GM18526 (cell line): ENCODE results near the gene TNFSF8.

ENCODE experiments used
- POLR2A ChIP-seq: IDR thresholded peaks from 3 replicates; pipeline ENCODE4 v1.6.1; 2011; ENCODE audit not compliant: insufficient read length; ENCODE audit errors: extremely low read depth

The TNFSF8 gene

GRCh38 chr9:114930056-114930812 lies at the start of gene TNFSF8:
TNFSF8 (minus strand) TSS chr9:114930591; CDS start chr9:114930303, 288 bp downstream.
- TF ChIP-seq POLR2A, result no peak

GRCh38 chr9:114973216-114973615 lies 42.8 kb upstream of the TNFSF8 start:
- no peak for TF ChIP-seq POLR2A

DNA sequence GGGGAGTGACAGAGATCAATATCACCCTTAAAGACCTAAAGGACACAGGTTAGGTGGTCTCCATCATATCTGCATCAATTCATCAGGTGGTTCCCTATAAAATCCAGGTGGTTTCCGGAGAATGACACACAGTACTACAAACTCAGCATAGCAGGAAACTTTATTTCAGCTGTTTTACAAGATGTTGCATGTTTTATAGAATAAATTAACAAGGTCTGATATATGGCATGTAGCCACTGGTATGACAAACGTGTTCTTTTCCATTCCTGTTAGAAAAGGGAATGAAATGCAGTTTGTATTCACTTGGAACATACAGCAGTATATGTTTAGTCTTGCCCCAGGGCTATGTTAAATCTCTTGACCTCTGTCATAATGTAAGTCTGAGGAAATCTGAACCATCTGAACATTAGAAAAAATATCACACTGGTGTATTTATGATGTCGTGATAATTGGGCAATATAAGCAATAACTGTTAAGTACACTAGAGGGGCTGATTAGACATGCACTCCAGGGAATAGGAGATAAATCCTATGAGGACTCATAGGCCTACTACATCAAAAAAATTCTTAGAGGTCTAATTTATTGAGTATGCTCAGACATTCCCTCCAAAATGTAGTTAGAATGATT lies 42.2 kb upstream of the TNFSF8 start:
- TF ChIP-seq POLR2A, result no peak

DNA sequence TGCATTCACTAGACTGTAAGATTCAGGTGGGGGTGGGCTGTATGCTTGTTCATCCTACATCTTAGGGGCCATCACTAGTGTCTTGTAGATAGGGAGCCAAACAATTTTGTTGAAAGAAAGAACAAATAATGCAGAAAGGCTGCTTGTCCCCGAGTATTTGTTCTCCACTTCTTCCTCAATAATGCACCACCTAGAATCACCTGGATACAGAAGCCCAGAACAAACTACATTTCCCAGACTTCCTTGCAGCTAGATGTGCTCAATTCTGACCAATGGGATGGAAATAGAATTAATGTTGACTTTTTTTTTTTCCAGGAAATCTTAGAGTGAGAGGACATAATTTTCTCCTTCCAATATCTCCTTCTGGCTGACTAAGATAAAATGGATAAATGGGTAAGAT lies 38.9 kb upstream of the TNFSF8 start:
- TF ChIP-seq POLR2A, result no peak

- TF ChIP-seq POLR2A, result no peak
Observed at GRCh38 chr9:114968671-114969070, 38.3 kb upstream of the TNFSF8 start.

DNA sequence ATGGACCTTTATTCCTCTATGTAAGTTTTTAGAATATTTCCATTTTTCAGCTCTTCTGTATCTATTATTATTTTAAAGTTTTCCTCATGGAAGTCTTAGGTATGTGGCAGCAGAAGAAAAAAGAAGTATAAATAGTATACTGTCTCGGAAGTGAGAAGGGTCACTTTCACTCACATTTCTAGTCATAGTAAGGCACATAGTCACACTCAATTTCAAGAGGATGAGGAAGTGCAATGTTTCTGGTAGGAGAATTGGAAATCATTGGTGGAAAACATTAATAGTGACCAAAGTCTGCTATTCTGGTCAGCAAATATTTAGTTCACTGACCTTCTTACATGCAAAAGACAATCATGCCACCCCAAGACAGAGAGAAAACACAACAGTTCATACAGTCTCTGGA lies 35.2 kb upstream of the TNFSF8 start:
- TF ChIP-seq POLR2A, result no peak

DNA sequence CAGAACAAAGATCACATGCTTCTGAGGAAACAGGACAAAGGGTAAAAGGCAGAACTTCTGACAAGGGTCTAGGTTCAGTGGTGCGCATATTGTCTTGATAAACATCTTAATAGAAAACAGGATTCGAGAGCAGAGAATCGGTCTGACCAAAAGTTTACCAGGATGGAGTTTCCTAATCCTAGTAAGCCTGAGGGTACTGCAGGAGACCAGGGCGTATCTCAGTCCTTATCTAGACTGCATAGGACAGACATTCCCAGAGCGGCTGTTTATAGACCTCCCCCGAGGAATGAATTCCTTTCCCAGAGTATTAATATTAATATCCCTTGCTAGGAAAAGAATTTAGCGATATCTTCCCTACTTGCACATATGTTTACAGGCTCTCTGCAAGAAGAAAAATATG lies 32.4 kb upstream of the TNFSF8 start:
- TF ChIP-seq POLR2A, result no peak

GRCh38 chr9:114960276-114960675 lies 29.9 kb upstream of the TNFSF8 start:
- no peak for TF ChIP-seq POLR2A

DNA sequence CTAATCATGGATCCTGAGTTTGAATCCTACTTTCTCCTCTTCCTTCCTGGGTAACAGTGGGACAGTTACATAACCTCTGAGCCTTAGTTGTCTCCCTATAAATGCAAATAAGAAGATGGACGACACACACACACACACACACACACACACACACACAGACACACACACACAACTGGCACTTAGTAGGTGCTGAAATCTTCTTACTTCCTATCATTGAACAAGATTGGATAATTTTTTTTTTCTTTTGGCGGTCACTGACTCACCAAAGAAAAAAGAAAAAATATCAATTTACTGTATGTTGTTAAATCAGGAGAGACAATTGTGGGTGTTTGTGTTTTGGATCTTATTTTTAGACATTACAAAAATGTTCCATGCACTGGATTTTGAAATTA lies 28.4 kb upstream of the TNFSF8 start:
- no peak for TF ChIP-seq POLR2A

DNA sequence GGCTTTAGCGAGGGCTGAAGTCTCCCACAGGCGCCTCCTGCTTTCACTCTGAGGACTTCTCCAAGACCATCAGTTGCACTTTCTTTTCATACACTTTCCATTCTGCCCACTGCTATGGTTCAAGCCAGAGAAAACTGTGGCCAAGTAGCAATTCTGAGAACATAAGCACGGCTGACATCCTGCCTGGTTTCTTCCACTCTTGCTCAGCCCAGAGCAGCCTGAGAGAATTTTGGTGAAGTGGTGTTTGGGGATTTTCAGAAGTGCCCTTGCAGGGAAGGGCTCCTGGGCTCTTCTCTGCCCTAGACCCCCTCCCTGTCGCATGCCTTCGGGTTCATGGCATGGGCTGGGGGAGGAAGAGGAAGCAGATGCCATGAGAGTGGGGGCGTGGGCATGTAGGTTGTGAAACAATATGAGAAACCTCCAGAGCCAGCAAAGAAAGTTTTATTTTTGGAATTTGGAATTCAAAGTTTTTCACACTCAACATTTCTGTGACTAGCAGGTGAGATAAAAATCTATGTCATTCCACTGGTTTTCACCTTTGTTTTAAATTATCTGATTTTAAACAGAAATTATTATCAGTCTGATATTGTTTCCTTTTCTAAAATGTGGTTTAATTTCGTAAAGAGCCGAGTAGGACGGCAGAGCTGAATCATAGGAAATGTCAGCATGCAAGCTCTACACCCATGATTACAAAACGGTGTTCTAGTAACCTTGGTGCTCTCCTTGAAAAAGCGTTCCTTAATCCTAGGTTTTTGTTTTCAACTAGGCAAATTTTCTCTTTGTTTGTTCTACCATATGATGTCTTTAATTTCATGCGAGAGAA lies 27.8 kb upstream of the TNFSF8 start:
- no peak for TF ChIP-seq POLR2A

DNA sequence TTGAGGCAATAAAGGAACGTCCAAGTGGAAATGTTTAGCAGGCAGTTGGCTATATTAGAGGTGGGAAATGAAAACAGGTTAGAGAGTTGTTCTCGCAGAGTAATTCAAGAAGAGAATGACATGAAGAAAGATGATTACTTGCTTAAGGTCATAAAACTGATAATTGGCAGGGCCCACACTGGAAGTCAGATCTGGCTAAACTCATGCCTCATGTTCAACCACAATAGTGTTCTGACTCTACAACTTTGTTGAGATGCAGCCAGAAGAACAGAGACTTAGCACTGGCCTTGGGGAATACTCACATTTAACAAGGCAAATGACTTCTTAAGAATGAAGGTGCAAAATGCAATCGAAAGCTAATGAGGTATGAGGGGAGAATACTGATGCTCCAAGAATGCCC lies 27.2 kb upstream of the TNFSF8 start:
- TF ChIP-seq POLR2A, result no peak

- no peak for TF ChIP-seq POLR2A
Observed at GRCh38 chr9:114954956-114955582, 24.7 kb upstream of the TNFSF8 start.

DNA sequence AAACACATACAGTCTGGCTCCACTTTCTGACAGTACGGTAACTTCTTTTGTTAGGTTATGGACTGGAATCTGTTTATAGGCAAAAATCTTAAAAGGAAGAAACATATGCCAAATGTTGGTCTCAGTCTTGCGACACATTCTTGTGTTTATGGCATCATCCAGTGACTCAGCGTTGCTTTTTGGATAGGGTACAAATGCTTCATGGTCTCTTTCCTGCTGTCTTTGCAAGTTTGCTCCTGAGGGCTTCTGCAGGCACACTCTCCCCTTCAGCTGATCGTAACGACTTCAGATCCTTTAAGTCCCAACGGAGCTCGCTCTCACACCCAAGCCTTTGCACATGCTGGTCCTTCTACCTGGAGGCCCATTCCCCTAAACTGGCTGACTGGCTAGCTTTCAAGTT lies 23.6 kb upstream of the TNFSF8 start:
- TF ChIP-seq POLR2A, result no peak

DNA sequence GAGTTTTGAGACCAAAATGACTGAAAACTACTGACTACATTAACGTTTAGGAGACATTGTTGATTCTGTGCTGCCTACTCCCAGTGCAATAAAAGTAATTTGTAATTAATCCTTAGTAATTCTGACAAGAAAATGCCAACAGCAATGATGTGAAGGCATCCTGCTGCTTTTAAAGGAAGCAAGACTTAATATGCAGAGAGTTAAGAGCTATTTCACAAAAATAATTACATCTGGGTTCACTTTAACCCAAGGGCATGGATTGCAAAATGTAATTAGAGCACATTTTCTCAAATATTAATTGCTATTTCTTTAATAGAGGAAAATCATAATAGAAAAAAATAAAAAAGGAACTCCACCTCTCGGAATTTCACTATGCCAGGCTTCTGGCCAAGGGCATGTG lies 22.7 kb upstream of the TNFSF8 start:
- no peak for TF ChIP-seq POLR2A

- TF ChIP-seq POLR2A, result no peak
Observed at GRCh38 chr9:114950761-114951160, 20.4 kb upstream of the TNFSF8 start.
